K562 (cell line): ENCODE data around the gene CDAN1. TPM values are rescaled to one million over a fixed set of nuclear protein-coding genes. Genes with fewer than 3 reads are reported as not detected.

Source experiments
- EHMT2 ChIP-seq: fragments of 450-650 bp; IDR thresholded peaks from 2 replicates; pipeline ENCODE4 v1.6.1; 2018; ENCODE audit warnings: antibody characterized with exemption
- HMG20B ChIP-seq: fragments of 250-450 bp; sonication (Bioruptor Pico); IDR thresholded peaks from 2 replicates; pipeline ENCODE4 v1.5.0; 2021; ENCODE audit warnings: mild to moderate bottlenecking
- NCOA2 ChIP-seq, 2 experiments: fragments of 450-650 bp; IDR thresholded peaks; 2 replicates each; pipeline ENCODE4 v1.6.1; 2018; ENCODE audit warnings: mild to moderate bottlenecking in 2 of 2, moderate library complexity in 1 of 2; ENCODE audit not compliant: partially characterized antibody in 2 of 2
- SRSF3 ChIP-seq: fragments of 200-400 bp; formaldehyde crosslinking; IDR thresholded peaks from 2 replicates; pipeline ENCODE4 v1.6.1; 2016; ENCODE audit warnings: mild to moderate bottlenecking, low read length, moderate library complexity; ENCODE audit not compliant: insufficient read depth
- ZBTB40 ChIP-seq, 2 experiments: fragments of 450-650 bp in 1 of 2; sonication (generic) in 1 of 2; formaldehyde crosslinking in 1 of 2; IDR thresholded peaks; 2 replicates each; pipeline versions ENCODE4 v1.7.1 to v1.9.0; 2016 to 2022; ENCODE audit warnings: inconsistent platforms in 1 of 2, mild to moderate bottlenecking in 1 of 2, missing genetic modification reagents in 1 of 2
- ZBTB49 ChIP-seq: sonication (generic); formaldehyde crosslinking; IDR thresholded peaks from 2 replicates; pipeline ENCODE4 v1.8.0; 2022; ENCODE audit warnings: missing genetic modification reagents, mild to moderate bottlenecking, borderline replicate concordance
- ZNF174 ChIP-seq: fragments of 250-450 bp; sonication (Bioruptor Pico); IDR thresholded peaks from 2 replicates; pipeline ENCODE4 v1.4.0; 2020; ENCODE audit warnings: mild to moderate bottlenecking
- ZNF280A ChIP-seq: fragments of 450-650 bp; IDR thresholded peaks from 2 replicates; pipeline ENCODE4 v1.6.1; 2018; ENCODE audit warnings: mild to moderate bottlenecking, low read depth; ENCODE audit not compliant: partially characterized antibody
- ZNF764 ChIP-seq: fragments of 250-450 bp; sonication (Bioruptor Pico); IDR thresholded peaks from 2 replicates; pipeline ENCODE4 v1.4.0; 2020; ENCODE audit warnings: low read depth, mild to moderate bottlenecking, moderate library complexity
- polyA plus RNA-seq, 8 experiments: library from polyadenylated mRNA; depleted of rRNA in 4 of 8; stranded (reverse) in 5 of 8; unstranded in 3 of 8; fragments of >200 nt; fragmentation: Nextera tagmentation in 2 of 8; fragmentation: Illumina TruSeq in 1 of 8; extraction: Ambion mirVana in 2 of 8; extraction: Trizol in 1 of 8; gene quantifications; 2 replicates each; pipeline versions ENCODE4 v1.2.1 to v1.2.3, GENCODE V29; 2011 to 2014; ENCODE audit warnings: inconsistent platforms in 1 of 8, missing spikeins in 1 of 8
- total RNA-seq, 7 experiments: library from RNA; depleted of rRNA in 6 of 7; stranded (reverse); fragments of >200 nt in 6 of 7; fragmentation: Illumina TruSeq in 2 of 7; extraction: Trizol in 2 of 7; gene quantifications; 2 replicates each; pipeline versions ENCODE4 v1.2.1 to v1.2.3, GENCODE V29; 2011 to 2021; ENCODE audit warnings: low replicate concordance in 1 of 7

CDAN1 gene
- total and polyA plus RNA-seq, 9 of the 15 experiments (the other 6 are each of a cell fraction or from before 2014, with no cell fraction given) = 1.6 to 34.4 (median 13.8) TPM

- TF ChIP-seq ZBTB49 (CRISPR knock-in tag) (no peak), HMG20B (CRISPR knock-in tag) (no peak), SRSF3 (no peak), NCOA2 (IDR thresholded peaks at IDR 0.05; ENCODE audit: partially characterized antibody in 2 of 2) (no peak), ZNF174 (CRISPR knock-in tag) (no peak), EHMT2 (no peak), ZNF764 (no peak), ZBTB40 (IDR thresholded peaks at IDR 0.05) (no peak), ZBTB40 (CRISPR knock-in tag; IDR thresholded peaks at IDR 0.05) (no peak), ZNF280A (no peak)
Observed at GRCh38 chr15:42716626-42717025, 20.3 kb downstream of the CDAN1 start (continued).
